A549 treated with Mapracorat at 1 μM for 4 hours (cell line): ENCODE measurements around the gene ADAMTS20. TPM values are rescaled to one million over a fixed set of nuclear protein-coding genes. Genes with fewer than 3 reads are reported as not detected.

Source experiments
- total RNA-seq: library from RNA; stranded (reverse); fragments of 200-300 nt; extraction: Qiagen RNA extraction; gene quantifications from 5 replicates; pipeline ENCODE4 v1.2.3, GENCODE V29; 2022

The ADAMTS20 gene, protein sequence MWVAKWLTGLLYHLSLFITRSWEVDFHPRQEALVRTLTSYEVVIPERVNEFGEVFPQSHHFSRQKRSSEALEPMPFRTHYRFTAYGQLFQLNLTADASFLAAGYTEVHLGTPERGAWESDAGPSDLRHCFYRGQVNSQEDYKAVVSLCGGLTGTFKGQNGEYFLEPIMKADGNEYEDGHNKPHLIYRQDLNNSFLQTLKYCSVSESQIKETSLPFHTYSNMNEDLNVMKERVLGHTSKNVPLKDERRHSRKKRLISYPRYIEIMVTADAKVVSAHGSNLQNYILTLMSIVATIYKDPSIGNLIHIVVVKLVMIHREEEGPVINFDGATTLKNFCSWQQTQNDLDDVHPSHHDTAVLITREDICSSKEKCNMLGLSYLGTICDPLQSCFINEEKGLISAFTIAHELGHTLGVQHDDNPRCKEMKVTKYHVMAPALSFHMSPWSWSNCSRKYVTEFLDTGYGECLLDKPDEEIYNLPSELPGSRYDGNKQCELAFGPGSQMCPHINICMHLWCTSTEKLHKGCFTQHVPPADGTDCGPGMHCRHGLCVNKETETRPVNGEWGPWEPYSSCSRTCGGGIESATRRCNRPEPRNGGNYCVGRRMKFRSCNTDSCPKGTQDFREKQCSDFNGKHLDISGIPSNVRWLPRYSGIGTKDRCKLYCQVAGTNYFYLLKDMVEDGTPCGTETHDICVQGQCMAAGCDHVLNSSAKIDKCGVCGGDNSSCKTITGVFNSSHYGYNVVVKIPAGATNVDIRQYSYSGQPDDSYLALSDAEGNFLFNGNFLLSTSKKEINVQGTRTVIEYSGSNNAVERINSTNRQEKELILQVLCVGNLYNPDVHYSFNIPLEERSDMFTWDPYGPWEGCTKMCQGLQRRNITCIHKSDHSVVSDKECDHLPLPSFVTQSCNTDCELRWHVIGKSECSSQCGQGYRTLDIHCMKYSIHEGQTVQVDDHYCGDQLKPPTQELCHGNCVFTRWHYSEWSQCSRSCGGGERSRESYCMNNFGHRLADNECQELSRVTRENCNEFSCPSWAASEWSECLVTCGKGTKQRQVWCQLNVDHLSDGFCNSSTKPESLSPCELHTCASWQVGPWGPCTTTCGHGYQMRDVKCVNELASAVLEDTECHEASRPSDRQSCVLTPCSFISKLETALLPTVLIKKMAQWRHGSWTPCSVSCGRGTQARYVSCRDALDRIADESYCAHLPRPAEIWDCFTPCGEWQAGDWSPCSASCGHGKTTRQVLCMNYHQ (N-terminal part only)
- total RNA-seq: not detected in 5 replicates

DNA sequence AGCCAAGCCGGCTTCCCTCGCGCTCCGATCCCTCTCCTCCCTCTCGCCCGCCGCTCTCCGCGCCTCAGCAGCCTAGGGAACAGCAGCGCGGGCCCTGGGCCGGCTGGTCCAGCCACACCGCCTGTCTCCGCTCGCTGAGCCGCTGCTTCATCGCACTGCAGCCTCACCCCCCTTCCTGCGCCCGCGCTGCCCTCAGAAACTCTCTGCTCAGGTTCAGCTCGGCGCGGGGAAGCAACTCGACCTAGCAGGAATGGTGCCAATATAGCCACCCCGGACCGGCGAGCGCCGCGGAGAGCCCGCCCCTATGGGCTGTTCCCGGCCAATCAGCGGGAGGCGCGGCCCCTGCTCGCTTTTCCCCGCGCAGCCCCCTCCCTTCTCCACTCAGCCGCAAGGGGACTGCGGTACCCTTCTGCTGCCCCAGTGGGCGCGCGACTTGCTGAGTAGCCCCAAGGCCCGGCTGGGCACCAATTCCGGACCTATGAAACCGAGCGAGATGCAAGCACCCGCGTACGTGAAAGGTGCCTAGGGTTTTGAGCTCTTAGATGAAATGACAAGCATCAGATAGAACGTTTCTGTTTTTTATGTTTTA lies at the start of gene ADAMTS20:
ADAMTS20 (minus strand) TSS at position 233 of the 589 bp plus-strand sequence. CDS start 282 bp downstream, outside the sequence.

Other genes with a start within 250 kb of the ADAMTS20 start
- gene PUS7L, start 206.6 kb upstream of the ADAMTS20 start, total RNA-seq: 2.8 to 5.5 TPM (median 3.7 TPM) in 5 replicates
- gene IRAK4, start 206.7 kb upstream of the ADAMTS20 start, total RNA-seq: 3.6 to 4.4 TPM (median 4.0 TPM) in 5 replicates